Measurements from ENCODE around the gene SHKBP1. TPM values are rescaled to one million over a fixed set of nuclear protein-coding genes. Genes with fewer than 3 reads are reported as not detected.
"Not testable (repeated sequence)": the region's sequence is repeated elsewhere in the genome, so short reads cannot be mapped to it uniquely, and the experiment has no call there.

SHKBP1 gene
- polyA plus RNA-seq, 1 experiment, result 42.5 TPM

GRCh38 chr19:40621283-40621682 lies 44.6 kb downstream of the SHKBP1 start:
- ChIA-PET POLR2A (interaction anchor here (1.0 kb wide), 1 partner anchor 25 kb away, joined by 4 read pairs; no protein-coding TSS in a partner anchor), CTCF (interaction anchor here (1.6 to 5.4 kb wide), 2 partner anchors 10 to 14 kb away, joined by 4 to 117 read pairs; no protein-coding TSS in a partner anchor)

GRCh38 chr19:40621966-40622772 lies 45.5 kb downstream of the SHKBP1 start:
- H3K27ac ChIP-seq (ENCODE audit: low read depth, low read length), result no peak overlapping the region

More at GRCh38 chr19:40621283-40621682, 44.6 kb downstream of the SHKBP1 start:
- DNase-seq (ENCODE audit: low read depth, low spot score), result no peak
- H3K9me3 ChIP-seq (ENCODE audit: control insufficient read depth, insufficient read depth, low read length), result no peaks in the 10 kb centered on the region; the same call in 1 of the 2 replicates
- H3K4me3 ChIP-seq (ENCODE audit: low read depth, low read length), result no peak overlapping the region
- TF ChIP-seq CTCF (IDR thresholded peaks at IDR 0.05; ENCODE audit: low read depth, low read length), result no peak
- no peak overlapping the region for H3K27ac ChIP-seq (ENCODE audit: low read depth, low read length)
- H3K27me3 ChIP-seq (ENCODE audit: control insufficient read depth, insufficient read depth, low read length), result no peaks in the 10 kb centered on the region

GRCh38 chr19:40622773-40623075 lies 46.1 kb downstream of the SHKBP1 start:
- POLR2A ChIA-PET, result interaction anchor here (0.6 to 1.3 kb wide), 3 partner anchors 8 to 23 kb away, joined by 3 to 12 read pairs (median 5); no protein-coding TSS in a partner anchor
- H3K27ac ChIP-seq (ENCODE audit: low read depth, low read length), result no peak overlapping the region
- CTCF ChIA-PET, result interaction anchor here (5.4 kb wide), 1 partner anchor 12 kb away, joined by 117 read pairs; no protein-coding TSS in a partner anchor
- H3K4me3 ChIP-seq (ENCODE audit: low read depth, low read length), result no peak overlapping the region
- DNase-seq (ENCODE audit: low read depth, low spot score), result no peak
- H3K27me3 ChIP-seq (ENCODE audit: control insufficient read depth, insufficient read depth, low read length), result no peaks in the 10 kb centered on the region
- no peaks in the 10 kb centered on the region; the same call in 1 of the 2 replicates for H3K9me3 ChIP-seq (ENCODE audit: control insufficient read depth, insufficient read depth, low read length)
- no peak for TF ChIP-seq CTCF (IDR thresholded peaks at IDR 0.05; ENCODE audit: low read depth, low read length)

More at GRCh38 chr19:40621966-40622772, 45.5 kb downstream of the SHKBP1 start:
- ChIA-PET POLR2A (interaction anchor here (0.6 kb wide), 1 partner anchor 24 kb away, joined by 12 read pairs; no protein-coding TSS in a partner anchor), CTCF (interaction anchor here (5.4 kb wide), 1 partner anchor 13 kb away, joined by 117 read pairs; no protein-coding TSS in a partner anchor)
- no peak overlapping the region for H3K4me3 ChIP-seq (ENCODE audit: low read depth, low read length)
- no peak for DNase-seq (ENCODE audit: low read depth, low spot score)
- H3K9me3 ChIP-seq (ENCODE audit: control insufficient read depth, insufficient read depth, low read length), result no peaks in the 10 kb centered on the region; the same call in 1 of the 2 replicates
- no peaks in the 10 kb centered on the region for H3K27me3 ChIP-seq (ENCODE audit: control insufficient read depth, insufficient read depth, low read length)
- no peak for TF ChIP-seq CTCF (IDR thresholded peaks at IDR 0.05; ENCODE audit: low read depth, low read length)

- ChIA-PET CTCF (interaction anchor here (1.6 to 5.4 kb wide), 2 partner anchors 10 to 11 kb away, joined by 18 to 117 read pairs; no protein-coding TSS in a partner anchor), POLR2A (interaction anchor here (0.8 to 1.3 kb wide), 2 partner anchors 9 to 20 kb away, joined by 3 to 5 read pairs; no protein-coding TSS in a partner anchor)
- no peaks in the 10 kb centered on the region for H3K27me3 ChIP-seq (ENCODE audit: control insufficient read depth, insufficient read depth, low read length)
- no peak overlapping the region for H3K4me3 ChIP-seq (ENCODE audit: low read depth, low read length)
- TF ChIP-seq CTCF (IDR thresholded peaks at IDR 0.05; ENCODE audit: low read depth, low read length), result no peak
- no peaks in the 10 kb centered on the region; the same call in 1 of the 2 replicates for H3K9me3 ChIP-seq (ENCODE audit: control insufficient read depth, insufficient read depth, low read length)
- H3K27ac ChIP-seq (ENCODE audit: low read depth, low read length), result no peak overlapping the region
- no peak for DNase-seq (ENCODE audit: low read depth, low spot score)
Observed at GRCh38 chr19:40623403-40624251, 47.0 kb downstream of the SHKBP1 start.

- not testable (repeated sequence) for DNase-seq (ENCODE audit: low read depth, low spot score); H3K4me3 ChIP-seq (ENCODE audit: low read depth, low read length); H3K9me3 ChIP-seq (ENCODE audit: control insufficient read depth, insufficient read depth, low read length); H3K27me3 ChIP-seq (ENCODE audit: control insufficient read depth, insufficient read depth, low read length); H3K27ac ChIP-seq (ENCODE audit: low read depth, low read length)
- ChIA-PET CTCF (interaction anchor here (1.6 kb wide), 1 partner anchor 9 kb away, joined by 18 read pairs; no protein-coding TSS in a partner anchor), POLR2A (interaction anchor here (0.9 kb wide), 1 partner anchor 21 kb away, joined by 3 read pairs; no protein-coding TSS in a partner anchor)
Observed at GRCh38 chr19:40624369-40625153, 47.9 kb downstream of the SHKBP1 start.

All from AG04450 (cell line).